GM19467 (cell line): ENCODE measurements around the gene DIPK1A.

ENCODE experiments used
- ATAC-seq: cut with Tn5 transposase; IDR thresholded peaks from one replicate; pipeline ENCODE4 v1.9.1; 2021; ENCODE audit warnings: mild to moderate bottlenecking, moderate library complexity; ENCODE audit not compliant: unreplicated experiment

DIPK1A gene

DNA sequence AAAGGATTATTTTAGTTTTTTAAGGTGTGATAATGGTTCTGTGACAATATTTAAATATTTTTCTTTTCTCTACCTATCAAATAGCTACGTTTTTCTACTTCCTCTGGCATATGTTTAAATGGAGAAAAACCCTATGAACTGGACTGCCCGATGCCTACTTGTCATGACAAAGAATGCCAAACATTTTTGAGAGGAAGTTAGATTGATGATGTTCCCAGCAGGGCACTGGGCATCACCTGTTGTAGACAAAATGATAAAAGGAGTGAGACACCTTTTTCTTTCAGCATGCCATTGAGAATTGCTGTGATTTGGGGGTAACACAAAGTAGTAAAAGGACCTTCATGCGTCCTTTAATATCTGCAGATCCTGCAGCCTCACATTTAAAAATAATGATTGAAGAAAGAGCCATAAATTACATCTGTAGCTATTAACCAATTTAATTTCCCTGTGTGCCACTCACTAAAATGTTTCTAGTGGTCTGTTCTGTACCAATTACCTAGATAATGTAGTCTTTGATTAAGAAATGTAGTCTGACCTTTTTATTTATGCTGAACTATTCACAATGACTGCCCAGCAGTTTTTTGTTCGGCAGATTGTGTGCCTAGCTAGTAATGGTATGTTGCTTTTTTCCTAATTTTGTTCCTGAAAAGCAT lies 81.8 kb downstream of the DIPK1A start:
- ATAC-seq: no peak

DNA sequence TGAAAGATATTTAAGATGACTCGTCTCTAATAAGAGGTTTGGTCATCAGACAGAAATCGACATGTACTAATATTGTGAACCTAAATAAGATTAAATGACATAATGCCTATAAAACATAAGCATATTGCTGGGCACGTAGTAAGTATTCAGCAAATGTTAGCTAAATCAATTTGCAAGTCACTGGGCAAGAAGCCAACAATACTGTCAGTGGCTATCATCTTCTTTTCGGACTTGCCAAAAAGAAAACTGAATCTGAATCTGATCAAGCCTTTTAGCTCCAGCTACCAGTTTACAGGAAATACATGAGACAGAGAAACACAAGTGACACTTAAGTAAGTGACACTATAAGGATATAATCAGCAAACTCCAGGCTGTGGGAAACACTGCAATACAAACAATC lies 83.5 kb downstream of the DIPK1A start:
- ATAC-seq: no peak

DNA sequence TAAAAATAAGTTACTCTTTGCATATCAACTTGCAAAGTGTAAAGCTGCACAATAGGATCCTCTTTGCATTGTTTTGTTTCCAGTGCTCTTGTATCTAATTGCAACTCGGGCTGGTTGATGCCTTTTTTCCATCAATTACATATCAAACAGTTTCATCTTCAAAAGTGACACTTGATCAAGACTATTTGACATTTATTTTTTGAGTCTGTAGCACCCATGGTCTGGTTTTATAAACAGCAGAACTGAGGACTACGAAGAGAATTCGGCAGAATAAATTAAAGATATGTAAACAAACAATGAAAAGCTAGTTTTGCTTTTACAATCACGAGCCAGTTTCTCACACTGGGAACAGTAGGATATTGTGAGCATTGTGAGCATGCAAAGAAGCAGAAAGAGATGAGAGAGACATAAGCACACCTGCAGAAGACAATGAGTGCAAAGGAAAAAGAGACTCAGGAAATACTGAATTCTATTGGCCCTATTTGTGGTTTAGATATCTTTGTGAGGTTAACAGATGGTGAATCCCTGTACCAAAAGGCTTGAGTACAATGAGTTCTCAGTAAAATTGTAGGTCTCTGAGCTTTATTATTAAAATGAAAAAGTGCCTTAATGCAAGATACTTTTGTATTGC lies 84.1 kb downstream of the DIPK1A start:
- no peak for ATAC-seq

DNA sequence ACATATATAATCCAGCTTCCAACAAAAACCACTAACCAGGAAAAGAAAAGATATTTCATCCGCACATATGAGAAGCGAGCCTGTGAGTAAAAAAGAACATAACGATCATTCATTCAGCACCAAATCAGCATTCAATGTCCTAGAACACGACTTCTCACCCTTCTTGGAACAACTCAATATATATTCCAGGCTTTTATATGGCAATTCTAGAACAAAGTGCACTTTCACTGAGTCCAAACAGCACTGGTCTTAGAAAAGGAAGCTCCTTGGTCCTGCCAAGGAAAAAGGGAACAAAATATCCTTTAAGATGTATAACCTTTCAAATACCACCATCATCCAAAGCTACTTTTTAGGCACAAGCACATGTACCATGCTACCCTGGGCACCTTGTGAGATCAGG lies 84.9 kb downstream of the DIPK1A start:
- no peak for ATAC-seq

DNA sequence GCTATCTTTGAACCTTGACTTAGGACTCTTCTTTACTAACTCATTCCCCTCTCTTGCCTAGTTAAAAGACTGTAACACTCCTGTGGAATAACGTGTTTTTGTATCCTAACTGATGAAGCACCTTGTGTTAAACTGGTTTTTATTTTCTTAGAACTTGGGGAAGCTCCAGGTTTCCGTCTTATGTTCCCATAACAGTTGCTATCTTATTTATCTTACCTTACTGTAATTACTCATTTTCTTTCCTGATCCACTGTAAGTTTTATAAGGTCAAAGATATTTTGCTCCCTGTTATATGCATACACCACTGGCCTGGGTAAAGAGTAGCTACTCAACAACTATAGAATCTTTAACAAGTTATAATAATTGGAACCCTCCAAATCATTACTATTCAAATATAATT lies 86.3 kb downstream of the DIPK1A start:
- no peak for ATAC-seq

DNA sequence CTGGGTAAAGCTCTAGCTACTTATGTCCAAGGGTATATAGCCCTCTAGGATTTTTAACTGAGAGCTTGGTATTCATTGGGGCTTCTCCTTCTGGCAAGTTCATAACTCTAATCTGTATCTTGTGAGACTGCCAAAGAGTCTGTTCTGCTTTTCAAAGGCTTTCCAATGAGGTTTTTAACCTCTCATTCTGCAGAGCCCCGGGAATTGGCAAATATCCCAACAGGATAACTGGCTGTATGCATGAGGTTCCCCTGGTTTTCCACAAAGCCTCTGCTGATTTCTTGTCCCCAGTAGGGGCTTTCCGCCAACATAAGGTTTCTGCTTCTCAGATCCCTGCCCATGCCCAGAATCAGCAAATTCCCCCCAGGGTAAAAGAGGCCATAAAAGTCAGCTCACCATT lies 88.5 kb downstream of the DIPK1A start:
- ATAC-seq: no peak

DNA sequence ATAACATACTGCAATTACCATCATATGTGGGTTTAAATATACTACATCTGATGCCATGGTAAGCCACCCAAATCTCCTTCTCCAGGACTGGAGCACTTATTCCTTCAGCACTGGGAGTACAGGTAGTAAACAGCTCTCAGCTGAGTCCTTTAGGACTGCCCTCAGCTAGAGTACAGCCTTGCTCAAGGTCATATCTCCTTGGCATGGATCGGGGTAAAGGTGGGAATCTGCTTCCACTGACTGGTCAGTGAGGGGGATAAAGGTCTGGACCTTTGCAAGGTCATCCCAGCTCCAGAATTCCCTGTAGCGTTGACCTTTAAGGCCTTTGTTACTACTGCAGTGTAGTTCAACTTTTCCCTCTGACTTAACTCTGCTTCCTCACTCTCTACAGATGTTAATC lies 90.7 kb downstream of the DIPK1A start:
- no peak for ATAC-seq

DNA sequence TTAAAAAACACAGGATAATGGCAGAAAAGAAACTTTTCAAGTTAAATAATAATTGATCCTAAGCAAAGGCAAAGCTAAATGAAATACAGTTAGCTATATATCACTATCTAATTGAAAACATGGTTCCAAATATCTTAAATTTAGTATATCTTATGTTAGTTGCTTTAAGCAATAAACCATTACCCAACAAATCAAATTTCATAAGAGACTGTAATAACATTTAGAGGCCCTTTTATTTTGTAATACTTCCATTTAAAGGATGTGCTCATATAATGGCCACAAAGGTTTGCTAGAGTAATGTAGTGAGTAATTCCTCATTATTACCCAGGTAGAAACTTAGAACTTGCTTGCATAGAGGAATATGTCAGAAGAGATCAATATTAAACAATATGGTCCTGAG lies 97.1 kb downstream of the DIPK1A start:
- ATAC-seq: no peak

DNA sequence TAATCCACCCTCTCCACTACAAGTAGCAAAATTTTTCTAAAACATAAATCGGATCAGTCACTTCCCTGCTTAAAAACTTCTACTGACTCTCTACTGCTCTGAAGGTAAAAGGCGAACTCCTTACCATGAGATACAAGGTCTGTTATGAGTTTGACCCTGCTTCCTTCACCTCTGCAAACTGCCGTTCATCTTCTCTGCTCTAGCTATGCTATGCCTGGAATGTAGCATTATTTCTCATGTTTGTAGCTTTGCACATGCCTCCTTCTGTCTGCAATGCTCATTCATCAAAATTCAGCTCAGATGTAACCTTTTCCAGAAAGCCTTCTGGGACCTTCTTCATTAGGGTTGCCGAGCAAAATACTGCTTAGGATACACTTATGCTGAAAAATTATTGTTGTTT lies 98.7 kb downstream of the DIPK1A start:
- no peak for ATAC-seq

DNA sequence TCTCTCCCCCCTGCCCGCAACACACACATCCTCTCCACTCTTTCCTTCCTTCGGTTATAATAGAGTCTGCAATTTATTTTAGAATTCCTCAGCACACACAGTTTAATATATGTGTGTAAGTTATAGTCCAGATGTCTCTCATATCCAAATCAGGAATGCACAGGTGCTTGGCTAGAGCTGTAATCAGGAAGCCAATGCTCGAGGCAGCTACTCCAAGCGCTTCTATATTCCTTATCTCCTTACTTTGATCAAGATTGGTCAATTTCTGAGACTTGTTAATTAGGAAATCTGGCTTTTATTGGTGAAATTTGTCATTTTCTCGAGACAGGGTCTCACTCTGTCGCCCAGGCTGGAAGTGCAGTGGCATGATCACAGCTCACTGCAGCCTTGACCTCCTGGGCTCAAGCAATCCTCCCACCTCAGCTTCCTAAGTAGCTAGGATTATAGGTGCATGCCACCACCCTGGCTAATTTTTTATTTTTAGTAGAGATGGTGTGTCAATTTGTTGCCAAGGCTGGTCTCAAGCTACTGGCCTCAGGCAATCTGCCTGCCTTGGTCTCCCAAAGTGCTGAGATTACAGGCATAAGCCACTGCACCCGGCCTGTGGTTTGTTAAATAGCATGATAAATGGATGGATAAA lies 101.7 kb downstream of the DIPK1A start:
- no peak for ATAC-seq

DNA sequence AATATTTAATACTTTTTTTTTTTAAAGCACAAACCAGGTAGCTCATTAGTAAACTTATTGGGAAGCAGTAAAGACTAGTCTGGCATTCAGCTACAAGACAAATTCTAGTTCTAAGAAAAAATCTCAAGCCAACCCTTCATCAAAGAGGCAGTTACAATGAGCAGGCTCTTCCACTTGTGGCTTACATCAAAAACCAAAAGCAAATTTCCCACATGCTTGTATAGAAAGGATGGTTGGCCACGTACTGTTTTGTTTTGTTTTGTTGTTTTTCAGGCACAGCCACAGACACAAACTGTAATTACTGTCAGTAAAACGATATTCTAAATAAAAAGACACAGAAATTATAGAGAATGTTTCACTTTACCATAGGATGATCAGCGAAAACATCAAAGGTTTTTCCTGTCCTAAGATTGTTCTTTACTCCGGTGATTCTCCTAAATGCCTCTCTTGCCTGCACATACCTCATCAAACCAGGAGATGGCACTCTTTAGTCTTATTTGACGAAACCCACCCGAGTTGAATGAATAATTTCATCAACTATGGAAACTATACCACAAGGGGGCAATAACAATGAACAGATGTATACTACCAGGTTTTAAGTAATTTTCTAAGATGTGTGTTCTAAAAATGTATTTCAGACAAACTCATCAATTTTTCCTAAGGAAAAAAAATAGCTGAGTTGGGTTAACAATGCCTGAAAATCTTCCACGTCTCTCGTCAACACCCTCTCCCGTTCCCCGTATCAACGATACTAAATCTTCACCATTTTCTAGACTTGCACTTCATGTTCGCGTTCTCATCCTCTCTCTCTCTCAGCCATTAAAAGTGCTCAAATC lies 102.5 kb downstream of the DIPK1A start:
- no peak for ATAC-seq

DNA sequence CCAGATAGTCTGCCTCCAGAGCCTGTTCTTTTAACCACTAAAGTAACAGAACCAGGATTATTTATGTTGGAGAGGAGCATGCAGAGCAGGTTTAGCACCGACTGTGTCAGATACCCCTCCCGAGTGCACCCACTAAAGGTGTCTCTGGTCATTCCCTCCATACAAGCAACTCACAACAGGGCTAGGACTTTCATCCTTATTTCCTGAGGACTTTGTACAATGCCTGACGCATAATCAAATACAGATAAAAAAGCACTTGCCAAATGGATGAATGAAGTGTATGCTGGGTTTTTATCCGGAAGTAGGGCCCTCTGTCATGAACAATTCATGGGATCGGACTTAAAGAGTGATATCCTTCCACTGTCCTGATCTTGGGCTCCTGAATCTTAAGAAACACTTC lies 103.4 kb downstream of the DIPK1A start:
- no peak for ATAC-seq

DNA sequence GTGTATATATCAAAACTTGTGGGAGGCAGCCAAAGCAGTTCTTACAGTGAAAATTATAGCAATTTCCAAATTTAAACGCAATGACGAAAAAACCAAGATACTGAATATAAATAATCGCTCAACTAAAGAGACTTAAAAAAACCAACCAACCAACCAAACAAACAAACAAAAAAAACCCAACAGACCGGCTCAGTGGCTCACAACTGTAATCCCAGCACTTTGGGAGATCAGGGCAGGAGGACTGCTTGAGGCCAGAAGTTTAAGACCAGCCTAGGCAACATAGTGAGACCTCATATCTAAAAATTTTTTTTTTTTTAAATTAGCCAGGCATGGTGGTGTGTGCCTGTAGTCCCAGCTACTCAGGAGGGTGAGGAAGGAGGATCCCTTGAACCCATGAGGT lies 106.0 kb downstream of the DIPK1A start:
- ATAC-seq: no peak

DNA sequence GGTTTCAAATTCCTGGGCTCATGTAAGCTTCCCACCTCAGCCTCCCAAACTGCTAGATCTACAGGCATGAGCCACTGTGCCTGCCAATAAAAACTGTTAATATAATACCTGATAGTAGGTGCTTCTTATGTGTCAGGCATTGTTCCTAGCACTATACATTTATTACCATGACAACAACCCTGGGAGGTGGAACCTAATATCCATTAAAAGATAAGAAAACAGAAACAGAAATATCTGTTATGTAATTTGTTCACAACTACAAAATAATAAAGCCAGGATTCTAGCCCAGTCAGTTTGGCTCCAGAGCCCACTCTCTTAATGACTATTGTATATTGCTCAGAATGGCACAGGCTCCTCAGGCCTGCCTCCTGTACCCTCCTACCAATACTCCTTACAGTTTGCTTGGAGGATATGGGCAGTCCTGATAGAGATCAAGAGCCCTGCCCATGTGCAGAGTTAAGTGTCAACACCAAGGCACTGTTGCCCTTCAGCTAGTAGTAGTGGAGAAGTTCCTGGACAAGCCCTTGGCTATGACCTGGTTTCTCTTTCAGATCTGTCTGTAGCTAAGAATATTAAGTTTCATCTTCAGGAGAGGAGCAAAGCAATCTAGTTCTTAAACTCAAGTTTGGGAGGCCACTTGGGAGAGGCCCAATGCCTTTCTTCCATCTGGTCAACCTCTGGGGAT lies 107.0 kb downstream of the DIPK1A start:
- ATAC-seq: no peak

DNA sequence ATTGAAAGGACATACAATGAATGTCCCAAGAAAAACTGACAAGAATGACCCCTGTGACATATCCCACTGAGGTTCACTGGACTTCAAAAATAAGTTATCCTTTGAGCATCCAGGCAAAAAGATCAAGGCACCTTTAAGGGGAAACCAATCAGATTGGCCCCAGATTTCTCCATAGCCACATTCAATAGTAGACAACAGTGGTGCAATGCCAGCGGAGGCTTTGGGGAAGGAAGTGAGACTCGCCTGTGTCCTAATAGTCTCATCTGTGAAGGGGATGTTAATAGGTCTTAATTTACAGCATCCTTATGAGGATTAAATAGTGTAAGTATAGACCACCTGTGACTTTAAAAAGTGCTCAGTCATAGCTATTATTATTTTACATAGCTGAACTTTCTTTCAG lies 108.0 kb downstream of the DIPK1A start:
- ATAC-seq: no peak

DNA sequence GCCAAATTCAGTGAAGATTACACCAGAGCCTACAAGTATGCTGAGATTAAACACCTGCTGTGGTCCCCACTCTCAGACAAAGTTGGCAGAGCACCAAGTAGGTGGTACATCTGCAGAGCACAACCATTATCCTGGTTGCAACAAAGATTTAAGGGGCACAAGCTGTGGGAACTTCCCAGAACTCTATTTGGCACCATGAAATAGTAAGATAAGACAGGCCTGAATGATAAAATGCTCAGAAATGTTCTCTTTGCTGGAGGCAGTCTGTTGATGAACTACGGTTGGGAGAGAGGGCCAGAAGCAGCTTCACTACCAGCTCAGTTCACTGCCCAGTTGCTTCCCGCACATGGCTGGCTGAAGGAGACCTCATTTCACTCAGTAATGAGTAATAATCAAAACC lies 109.5 kb downstream of the DIPK1A start:
- ATAC-seq: no peak

DNA sequence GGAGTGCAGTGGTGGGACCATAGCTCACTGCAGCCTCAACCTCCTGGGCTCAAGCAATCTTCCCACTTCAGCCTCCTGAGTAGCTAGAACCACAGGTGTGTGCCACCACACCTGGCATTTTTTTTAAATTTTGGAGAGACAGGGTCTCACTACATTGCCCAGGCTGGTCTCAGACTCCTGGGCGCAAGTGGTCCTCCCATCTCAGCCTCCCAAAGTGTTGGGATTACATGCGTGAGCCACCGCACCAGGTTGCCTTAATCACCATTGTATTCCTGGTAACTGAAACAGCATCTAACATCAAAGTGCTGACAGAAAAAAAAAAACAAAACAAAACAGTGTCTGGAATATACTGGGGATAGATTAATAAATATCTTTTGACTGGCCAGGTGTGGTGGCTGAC lies 111.2 kb downstream of the DIPK1A start:
- no peak for ATAC-seq

DNA sequence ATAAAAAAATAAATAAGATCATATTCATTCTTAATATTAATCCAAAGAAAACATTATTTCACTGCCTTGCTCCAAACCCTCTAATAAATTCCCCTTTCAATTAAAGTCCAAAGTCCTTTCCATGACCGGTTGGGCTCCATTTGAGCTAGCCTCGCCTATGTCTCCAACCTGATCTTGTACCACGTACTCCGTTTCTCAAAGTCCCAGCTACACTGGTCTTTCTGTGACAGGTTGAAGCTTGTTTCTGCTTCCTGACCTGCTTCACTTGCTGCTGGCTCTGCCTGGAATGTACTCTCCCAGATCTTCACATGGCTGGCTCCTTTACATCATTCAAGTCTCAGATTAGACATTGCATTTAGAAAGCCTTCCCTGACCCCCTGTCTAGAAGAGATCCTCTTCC lies 113.1 kb downstream of the DIPK1A start:
- no peak for ATAC-seq

DNA sequence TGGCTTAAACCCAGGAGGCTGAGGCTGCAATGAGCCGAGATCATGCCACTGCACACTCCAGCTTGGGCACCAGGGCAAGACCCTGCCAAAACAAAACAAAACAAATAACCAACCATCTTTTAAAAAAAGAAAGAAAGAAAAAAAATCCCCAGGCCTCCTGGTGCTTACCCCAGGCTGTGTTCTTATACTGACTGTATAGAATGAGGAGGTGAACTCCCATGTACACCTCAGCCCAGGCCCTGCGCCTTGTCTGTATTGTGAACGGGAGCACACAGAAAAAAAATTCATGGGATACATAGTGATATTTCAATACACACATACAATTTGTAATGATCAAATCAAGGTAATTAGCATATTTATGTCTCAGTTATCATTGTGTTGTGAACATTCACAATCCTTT lies 115.4 kb downstream of the DIPK1A start:
- no peak for ATAC-seq

DNA sequence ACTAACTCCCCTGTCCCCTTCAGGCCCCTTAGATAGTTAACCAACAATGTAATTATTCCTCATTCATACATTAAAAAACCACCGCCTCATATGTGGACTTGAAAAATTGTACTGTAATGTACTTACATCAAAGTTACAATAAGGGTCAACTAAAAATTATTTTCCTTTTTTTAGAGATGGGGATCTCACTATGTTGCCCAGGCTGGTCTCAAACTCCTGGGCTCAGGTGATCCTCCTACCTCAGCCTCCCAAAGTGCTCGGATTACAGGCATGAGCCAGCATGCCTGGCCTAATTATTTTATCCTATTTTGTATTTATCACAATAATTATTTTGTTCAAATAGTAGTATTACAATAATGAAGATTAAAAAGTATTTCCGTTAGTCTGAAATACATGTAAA lies 116.8 kb downstream of the DIPK1A start:
- ATAC-seq: no peak
